ENCODE data around the gene EIF3K. TPM values are rescaled to one million over a fixed set of nuclear protein-coding genes. Genes with fewer than 3 reads are reported as not detected.

Gene EIF3K
- polyA plus RNA-seq, 1 donor = 381 TPM

GRCh38 chr19:38666663-38667511, 47.9 kb downstream of the EIF3K start:
- DNase-seq = peak; percentile 69

GRCh38 chr19:38667661-38668171, 48.7 kb downstream of the EIF3K start:
- no peak for DNase-seq

GRCh38 chr19:38669552-38669951, 50.6 kb downstream of the EIF3K start:
- DNase-seq = no peak

GRCh38 chr19:38670921-38671398, 52.0 kb downstream of the EIF3K start:
- no peak for DNase-seq

GRCh38 chr19:38671654-38672053, 52.7 kb downstream of the EIF3K start:
- DNase-seq = no peak

- no peak for DNase-seq
Measured at GRCh38 chr19:38673030-38673429, 54.0 kb downstream of the EIF3K start.

GRCh38 chr19:38674388-38675171, 55.6 kb downstream of the EIF3K start:
- no peak for DNase-seq

GRCh38 chr19:38675611-38676010, 56.6 kb downstream of the EIF3K start:
- DNase-seq = no peak

- DNase-seq = no peak
Measured at GRCh38 chr19:38676023-38676877, 57.3 kb downstream of the EIF3K start.

- no peak for DNase-seq
Measured at GRCh38 chr19:38676878-38677646, 58.1 kb downstream of the EIF3K start.

- no peak for DNase-seq
Measured at GRCh38 chr19:38678217-38678890, 59.4 kb downstream of the EIF3K start.

GRCh38 chr19:38678891-38679494, 60.0 kb downstream of the EIF3K start:
- DNase-seq = no peak

GRCh38 chr19:38679839-38680238, 60.9 kb downstream of the EIF3K start:
- DNase-seq = no peak

GRCh38 chr19:38682195-38682867, 63.3 kb downstream of the EIF3K start:
- no peak for DNase-seq

- no peak for DNase-seq
Measured at GRCh38 chr19:38682872-38683392, 63.9 kb downstream of the EIF3K start.

- DNase-seq = no peak
Measured at GRCh38 chr19:38683393-38684077, 64.5 kb downstream of the EIF3K start.

- DNase-seq = no peak
Measured at GRCh38 chr19:38684078-38684861, 65.3 kb downstream of the EIF3K start.

Data from hindlimb muscle (tissue), 1 donor.